Astrocyte of the spinal cord (primary cell): ENCODE measurements around the gene MR1.

Source experiments
- DNase-seq: peaks from one replicate; pipeline ENCODE4 v3.0.0; 2011; ENCODE audit warnings: low read depth, low spot score
- H3K4me3 ChIP-seq: 2 replicates; pipeline ENCODE4 v1.5.1; 2011; ENCODE audit warnings: low read depth, mild to moderate bottlenecking, low read length, moderate library complexity
- in situ Hi-C: cut with HindIII; loops from 2 replicates; pipeline ENCODE4 v1.10.0; 2017; ENCODE audit warnings: low sequenced_read_pairs
- TF ChIP-seq, protein P1 (sequence below): IDR thresholded peaks from 2 replicates; pipeline ENCODE4 v1.5.1; 2012; ENCODE audit warnings: low read depth, mild to moderate bottlenecking, low read length, inconsistent platforms

MR1 gene

DNA sequence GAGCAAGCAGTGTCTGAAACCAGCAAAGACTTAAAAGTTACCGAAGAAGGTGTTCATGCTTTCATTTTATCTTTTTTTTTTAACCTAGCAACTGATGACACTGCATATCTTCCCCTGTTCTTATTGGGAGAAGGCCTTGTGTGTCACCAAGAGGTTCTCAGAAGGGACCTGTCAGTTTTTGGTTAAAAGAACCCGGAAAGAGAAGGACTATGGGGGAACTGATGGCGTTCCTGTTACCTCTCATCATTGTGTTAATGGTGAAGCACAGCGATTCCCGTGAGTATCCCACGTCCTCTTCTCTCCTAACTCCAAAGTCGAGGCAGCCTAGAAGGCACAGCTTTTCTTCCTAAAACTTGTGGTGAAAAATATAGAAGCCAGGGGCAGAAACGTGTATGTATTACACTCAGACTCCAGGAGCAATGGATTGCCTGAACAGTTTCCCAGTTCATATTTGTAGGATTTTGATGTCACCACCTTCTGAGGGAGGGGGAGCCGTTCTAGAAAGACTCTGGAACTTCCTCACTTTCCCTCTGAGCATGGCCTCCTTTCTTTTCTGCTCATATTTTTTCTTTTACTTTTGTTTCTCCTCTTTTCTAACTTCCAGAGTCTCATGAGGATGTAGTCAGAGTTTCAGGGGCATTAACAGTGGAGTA lies at the start of gene MR1:
TSS of gene MR1 (plus strand) at position 185 of the 653 bp plus-strand sequence. CDS start at position 210, 25 bp downstream.
- TF ChIP-seq, protein P1, sequence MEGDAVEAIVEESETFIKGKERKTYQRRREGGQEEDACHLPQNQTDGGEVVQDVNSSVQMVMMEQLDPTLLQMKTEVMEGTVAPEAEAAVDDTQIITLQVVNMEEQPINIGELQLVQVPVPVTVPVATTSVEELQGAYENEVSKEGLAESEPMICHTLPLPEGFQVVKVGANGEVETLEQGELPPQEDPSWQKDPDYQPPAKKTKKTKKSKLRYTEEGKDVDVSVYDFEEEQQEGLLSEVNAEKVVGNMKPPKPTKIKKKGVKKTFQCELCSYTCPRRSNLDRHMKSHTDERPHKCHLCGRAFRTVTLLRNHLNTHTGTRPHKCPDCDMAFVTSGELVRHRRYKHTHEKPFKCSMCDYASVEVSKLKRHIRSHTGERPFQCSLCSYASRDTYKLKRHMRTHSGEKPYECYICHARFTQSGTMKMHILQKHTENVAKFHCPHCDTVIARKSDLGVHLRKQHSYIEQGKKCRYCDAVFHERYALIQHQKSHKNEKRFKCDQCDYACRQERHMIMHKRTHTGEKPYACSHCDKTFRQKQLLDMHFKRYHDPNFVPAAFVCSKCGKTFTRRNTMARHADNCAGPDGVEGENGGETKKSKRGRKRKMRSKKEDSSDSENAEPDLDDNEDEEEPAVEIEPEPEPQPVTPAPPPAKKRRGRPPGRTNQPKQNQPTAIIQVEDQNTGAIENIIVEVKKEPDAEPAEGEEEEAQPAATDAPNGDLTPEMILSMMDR, result no peak
- DNase-seq, result peak; percentile 87
- in situ Hi-C loops, result no loop called here
- H3K4me3 ChIP-seq, result peak within 1 kb of the TSS; percentile 6

DNA sequence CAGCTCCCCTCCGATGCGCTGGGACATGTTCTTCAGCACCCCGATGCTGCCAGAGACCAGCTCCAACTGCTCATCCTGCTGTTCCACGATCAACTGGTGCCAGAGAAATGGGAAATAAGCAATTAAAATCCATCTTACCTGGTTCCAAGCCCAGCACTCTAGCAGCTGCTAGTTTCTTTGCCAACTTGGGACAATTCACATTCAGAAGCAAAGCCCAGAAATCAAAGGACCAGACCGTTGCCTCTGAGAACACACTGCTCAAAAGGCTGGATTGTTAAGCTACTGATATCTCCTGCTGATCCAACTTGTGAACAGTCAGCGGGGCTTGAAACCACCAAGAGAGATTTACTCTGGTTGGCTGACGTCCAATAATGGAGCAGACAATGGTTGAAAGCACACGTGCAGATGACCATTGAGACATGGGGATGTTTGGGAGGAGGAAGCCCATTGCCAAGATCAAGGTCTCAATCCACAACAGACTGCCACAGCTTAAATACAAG lies 45.5 kb upstream of the MR1 start:
- H3K4me3 ChIP-seq, result no peak overlapping the region
- TF ChIP-seq, protein P1, result no peak
- in situ Hi-C loops, result no loop called here
- DNase-seq, result peak; percentile 47

GRCh38 chr1:180994262-180994661 lies 39.5 kb upstream of the MR1 start:
- TF ChIP-seq, protein P1, result no peak
- no peak for DNase-seq
- in situ Hi-C loops, result no loop called here
- no peak overlapping the region for H3K4me3 ChIP-seq

DNA sequence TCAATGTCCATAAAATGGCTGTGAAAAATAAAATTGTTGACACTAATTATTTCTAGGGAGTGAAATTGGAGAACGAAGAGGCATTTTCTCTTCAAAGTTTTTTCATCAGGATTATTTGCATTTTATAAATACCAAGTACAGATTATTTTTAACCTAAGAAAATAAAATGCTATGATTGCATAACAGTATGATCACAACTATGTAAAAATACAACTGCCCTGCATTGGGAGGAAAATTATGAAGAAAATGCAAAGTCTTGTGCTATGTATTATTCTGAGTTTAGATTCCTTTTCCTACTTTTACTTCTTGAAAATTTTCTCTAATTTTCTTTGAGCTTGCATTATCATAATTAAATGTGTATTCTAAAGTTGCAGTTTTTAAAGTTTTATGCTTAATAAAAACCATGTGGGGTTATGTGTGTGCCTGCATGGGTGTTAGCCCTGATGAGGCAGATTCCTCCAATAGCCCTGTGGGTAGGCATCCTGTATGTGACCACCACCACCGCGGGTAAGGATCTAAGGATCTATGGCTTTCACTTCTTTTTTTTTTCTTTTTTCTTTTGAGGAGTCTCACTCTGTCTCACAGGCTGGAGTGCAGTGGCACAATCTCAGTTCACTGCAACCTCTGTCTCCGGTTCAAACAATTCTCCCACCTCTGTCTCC lies 35.8 kb upstream of the MR1 start:
- TF ChIP-seq, protein P1, result no peak
- no peak overlapping the region for H3K4me3 ChIP-seq
- DNase-seq, result no peak
- in situ Hi-C loops, result no loop called here

- in situ Hi-C loops, result no loop called here
Measured at GRCh38 chr1:181001091-181001780, 32.5 kb upstream of the MR1 start.

DNA sequence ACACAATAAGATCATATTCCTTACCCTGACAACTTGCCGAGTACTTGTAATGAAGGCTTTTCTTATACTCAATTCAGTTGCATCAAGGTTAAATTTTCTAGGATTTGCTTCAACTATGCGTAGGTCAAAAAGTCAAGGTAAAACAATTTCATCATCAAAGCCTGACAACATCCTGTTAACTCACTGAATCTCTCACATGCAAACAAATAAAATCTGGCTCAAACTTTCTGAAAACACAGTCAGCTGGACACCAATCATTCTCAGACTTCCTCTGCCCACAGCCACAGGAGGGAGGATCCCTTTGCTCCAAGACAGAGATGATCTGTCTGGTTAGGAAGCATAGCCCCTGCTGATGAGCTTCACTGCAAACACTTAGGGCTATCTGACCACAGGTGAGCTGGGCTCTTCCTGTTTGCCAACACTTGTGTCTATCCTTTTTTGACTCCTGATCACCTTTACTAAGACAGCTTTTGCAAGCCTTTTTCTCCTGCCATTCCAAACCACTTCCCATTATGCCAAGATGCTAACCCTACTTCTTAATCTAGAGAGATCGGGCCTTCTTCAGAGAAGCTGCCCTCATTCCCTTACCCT lies 31.1 kb upstream of the MR1 start:
- TF ChIP-seq, protein P1, result no peak
- no peak for DNase-seq
- no peak overlapping the region for H3K4me3 ChIP-seq
- in situ Hi-C loops, result no loop called here

More at GRCh38 chr1:181001091-181001780, 32.5 kb upstream of the MR1 start:
- H3K4me3 ChIP-seq, result no peak overlapping the region
- DNase-seq, result no peak
- TF ChIP-seq, protein P1, result no peak
